Tibial nerve (tissue), 4 donors: ENCODE measurements around the gene MECP2.

Experiments
- EP300 ChIP-seq, 2 donors: sonication (generic); formaldehyde crosslinking; IDR thresholded peaks; one replicate each; pipeline ENCODE4 v1.6.1; 2017; ENCODE audit warnings: antibody characterized with exemption in 2 of 2, mild to moderate bottlenecking in 1 of 2
- POLR2A ChIP-seq, 2 donors: fragments of 450-650 bp; IDR thresholded peaks; one replicate each; pipeline ENCODE4 v1.6.1; 2017; ENCODE audit warnings: antibody characterized with exemption in 2 of 2, mild to moderate bottlenecking in 2 of 2, moderate library complexity in 2 of 2
- TF ChIP-seq, protein P1 (sequence below), 5 experiments: fragments of 200-600 bp in 3 of 5; fragments of 450-650 bp in 2 of 5; sonication (generic) in 3 of 5; IDR thresholded peaks; one replicate each; pipeline ENCODE4 v1.5.1; 2016 to 2019; ENCODE audit warnings: antibody characterized with exemption in 5 of 5, mild to moderate bottlenecking in 3 of 5, moderate library complexity in 2 of 5

GRCh38 chrX:154016366-154017076 is 81.0 kb downstream of the MECP2 start:
- TF ChIP-seq, protein P1, sequence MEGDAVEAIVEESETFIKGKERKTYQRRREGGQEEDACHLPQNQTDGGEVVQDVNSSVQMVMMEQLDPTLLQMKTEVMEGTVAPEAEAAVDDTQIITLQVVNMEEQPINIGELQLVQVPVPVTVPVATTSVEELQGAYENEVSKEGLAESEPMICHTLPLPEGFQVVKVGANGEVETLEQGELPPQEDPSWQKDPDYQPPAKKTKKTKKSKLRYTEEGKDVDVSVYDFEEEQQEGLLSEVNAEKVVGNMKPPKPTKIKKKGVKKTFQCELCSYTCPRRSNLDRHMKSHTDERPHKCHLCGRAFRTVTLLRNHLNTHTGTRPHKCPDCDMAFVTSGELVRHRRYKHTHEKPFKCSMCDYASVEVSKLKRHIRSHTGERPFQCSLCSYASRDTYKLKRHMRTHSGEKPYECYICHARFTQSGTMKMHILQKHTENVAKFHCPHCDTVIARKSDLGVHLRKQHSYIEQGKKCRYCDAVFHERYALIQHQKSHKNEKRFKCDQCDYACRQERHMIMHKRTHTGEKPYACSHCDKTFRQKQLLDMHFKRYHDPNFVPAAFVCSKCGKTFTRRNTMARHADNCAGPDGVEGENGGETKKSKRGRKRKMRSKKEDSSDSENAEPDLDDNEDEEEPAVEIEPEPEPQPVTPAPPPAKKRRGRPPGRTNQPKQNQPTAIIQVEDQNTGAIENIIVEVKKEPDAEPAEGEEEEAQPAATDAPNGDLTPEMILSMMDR (IDR thresholded peaks at IDR 0.05), result no peak
- no peak for TF ChIP-seq EP300 (IDR thresholded peaks at IDR 0.05)
- no peak for TF ChIP-seq POLR2A (IDR thresholded peaks at IDR 0.05)
